ENCODE measurements around the gene PSMB11.

PSMB11 gene

DNA sequence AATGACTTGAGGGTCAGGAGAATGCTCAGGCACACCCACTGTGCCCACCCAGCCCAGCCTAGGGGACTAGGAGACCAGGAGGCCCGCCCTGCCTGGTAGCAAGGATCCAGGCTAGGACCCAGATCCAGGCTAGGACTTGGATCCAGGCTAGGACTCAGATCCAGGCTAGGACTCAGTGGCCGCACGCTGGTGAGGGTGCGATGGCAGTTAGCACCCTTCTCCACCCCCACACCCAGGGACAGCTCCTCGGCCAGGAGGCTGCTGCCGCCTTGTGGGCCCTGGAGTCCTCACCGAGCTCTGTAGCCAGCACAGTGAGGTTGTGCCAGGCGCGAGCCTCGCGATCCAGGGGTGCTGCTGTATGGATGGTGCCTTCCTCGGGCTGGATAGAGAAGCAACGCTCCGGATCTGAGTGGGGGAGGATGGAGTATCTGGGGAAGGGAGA lies 10.2 kb downstream of the PSMB11 start:
- H3K4me3 ChIP-seq (ENCODE audit: low read depth, low read length), result no peak overlapping the region
- TF ChIP-seq, protein P1, sequence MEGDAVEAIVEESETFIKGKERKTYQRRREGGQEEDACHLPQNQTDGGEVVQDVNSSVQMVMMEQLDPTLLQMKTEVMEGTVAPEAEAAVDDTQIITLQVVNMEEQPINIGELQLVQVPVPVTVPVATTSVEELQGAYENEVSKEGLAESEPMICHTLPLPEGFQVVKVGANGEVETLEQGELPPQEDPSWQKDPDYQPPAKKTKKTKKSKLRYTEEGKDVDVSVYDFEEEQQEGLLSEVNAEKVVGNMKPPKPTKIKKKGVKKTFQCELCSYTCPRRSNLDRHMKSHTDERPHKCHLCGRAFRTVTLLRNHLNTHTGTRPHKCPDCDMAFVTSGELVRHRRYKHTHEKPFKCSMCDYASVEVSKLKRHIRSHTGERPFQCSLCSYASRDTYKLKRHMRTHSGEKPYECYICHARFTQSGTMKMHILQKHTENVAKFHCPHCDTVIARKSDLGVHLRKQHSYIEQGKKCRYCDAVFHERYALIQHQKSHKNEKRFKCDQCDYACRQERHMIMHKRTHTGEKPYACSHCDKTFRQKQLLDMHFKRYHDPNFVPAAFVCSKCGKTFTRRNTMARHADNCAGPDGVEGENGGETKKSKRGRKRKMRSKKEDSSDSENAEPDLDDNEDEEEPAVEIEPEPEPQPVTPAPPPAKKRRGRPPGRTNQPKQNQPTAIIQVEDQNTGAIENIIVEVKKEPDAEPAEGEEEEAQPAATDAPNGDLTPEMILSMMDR (IDR thresholded peaks at IDR 0.05; ENCODE audit: borderline replicate concordance, insufficient read depth, low read depth, low read length), result no peak

- no peak overlapping the region for H3K4me3 ChIP-seq (ENCODE audit: low read depth, low read length)
- TF ChIP-seq, protein P1 (IDR thresholded peaks at IDR 0.05; ENCODE audit: borderline replicate concordance, insufficient read depth, low read depth, low read length), result no peak
These were observed 10.7 kb downstream of the PSMB11 start for GRCh38 chr14:23052671-23053070.

DNA sequence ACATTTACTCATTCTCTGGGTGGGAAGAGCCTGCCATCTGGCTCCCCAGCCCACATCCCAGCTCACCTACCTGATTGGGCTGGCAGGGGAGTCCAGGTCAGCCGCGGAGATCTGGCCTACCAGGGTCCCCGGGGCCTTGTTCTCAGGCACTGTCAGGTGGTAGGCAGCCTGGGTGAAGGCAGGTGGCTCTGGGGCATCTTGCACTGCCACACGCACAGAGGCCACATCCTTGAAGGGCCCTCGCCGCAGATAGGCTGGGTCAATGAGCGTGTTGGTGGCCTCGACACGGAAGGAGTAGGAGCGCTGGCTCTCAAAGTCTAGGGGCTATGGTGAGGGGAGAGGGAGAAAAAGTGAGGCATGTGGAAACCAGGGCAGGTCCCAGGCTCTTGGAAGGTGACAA lies 11.4 kb downstream of the PSMB11 start:
- TF ChIP-seq, protein P1 (IDR thresholded peaks at IDR 0.05; ENCODE audit: borderline replicate concordance, insufficient read depth, low read depth, low read length), result no peak

DNA sequence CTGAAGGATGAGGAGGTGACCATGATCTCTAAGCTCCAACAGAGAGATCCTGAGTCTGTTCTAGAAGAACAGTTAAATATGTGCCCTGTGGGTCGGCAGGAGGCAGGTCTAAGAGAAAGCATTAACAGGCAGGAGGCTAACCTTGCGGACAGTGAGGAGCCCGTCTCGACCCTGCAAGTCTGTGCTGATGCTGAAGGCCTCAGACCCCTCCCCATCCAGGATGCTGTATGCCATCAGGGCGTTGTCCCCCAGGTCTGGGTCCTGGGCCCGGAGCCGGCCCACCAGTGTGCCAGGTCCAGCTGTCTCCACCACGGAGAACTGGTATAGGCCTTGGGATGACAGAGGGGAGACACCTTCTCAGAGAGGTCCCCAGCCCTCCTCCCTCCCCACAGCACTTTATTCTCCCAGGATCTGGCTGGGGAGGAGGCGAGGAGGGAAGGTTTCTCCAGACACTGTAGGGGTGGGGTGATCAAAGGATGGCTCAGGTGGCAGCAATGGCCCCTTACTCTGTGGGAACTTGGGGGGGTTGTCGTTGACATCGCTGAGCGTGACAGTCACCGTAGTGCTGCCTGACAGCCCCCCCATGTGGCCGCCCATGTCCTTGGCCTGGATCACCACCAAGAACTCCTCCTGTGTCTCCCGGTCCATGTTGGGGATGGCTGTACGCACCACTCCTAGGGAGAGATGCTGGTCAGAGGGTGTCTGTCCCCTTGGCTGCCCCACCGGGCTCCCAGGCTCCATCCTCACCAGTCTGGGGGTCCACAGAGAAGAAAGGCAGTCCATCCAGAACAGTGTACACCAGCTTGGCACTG lies 12.2 kb downstream of the PSMB11 start:
- no peak overlapping the region for H3K4me3 ChIP-seq (ENCODE audit: low read depth, low read length)
- TF ChIP-seq, protein P1 (IDR thresholded peaks at IDR 0.05; ENCODE audit: borderline replicate concordance, insufficient read depth, low read depth, low read length), result peak; percentile 58

More for the DNA sequence above, 11.4 kb downstream of the PSMB11 start:
- H3K4me3 ChIP-seq (ENCODE audit: low read depth, low read length), result no peak overlapping the region

DNA sequence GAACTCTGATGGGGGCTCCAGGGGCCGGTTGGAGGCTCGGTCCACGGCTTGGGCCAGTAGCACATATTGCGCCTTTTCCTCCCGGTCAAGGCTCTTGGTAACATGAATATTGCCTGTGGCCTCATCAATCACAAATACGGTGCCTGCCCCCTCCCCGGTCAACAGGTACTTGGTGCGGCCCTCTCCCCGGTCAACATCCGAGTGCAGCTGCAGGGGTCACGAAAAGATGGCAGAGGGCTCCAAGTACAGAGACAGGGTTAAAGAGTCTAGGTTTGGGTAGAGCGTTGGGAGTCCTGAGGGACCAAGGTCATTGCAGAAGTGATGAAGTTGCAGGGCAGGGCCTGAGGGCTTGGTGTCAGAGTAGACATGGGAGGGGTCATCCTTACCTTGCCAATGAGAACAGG lies 13.1 kb downstream of the PSMB11 start:
- H3K4me3 ChIP-seq (ENCODE audit: low read depth, low read length), result no peak overlapping the region
- TF ChIP-seq, protein P1 (IDR thresholded peaks at IDR 0.05; ENCODE audit: borderline replicate concordance, insufficient read depth, low read depth, low read length), result no peak

- no peak overlapping the region for H3K4me3 ChIP-seq (ENCODE audit: low read depth, low read length)
- TF ChIP-seq, protein P1 (IDR thresholded peaks at IDR 0.05; ENCODE audit: borderline replicate concordance, insufficient read depth, low read depth, low read length), result no peak
These were observed 13.7 kb downstream of the PSMB11 start for GRCh38 chr14:23055621-23056144.

Measured in GM12875 (cell line).